Dedifferentiated amniotic fluid mesenchymal stem cell (primary cell): Measurements from ENCODE around the gene BRWD1.

Source experiments
- DNase-seq: peaks from one replicate; pipeline ENCODE4 v3.0.0-alpha.2; 2016; ENCODE audit errors: extremely low spot score

The BRWD1 gene

DNA sequence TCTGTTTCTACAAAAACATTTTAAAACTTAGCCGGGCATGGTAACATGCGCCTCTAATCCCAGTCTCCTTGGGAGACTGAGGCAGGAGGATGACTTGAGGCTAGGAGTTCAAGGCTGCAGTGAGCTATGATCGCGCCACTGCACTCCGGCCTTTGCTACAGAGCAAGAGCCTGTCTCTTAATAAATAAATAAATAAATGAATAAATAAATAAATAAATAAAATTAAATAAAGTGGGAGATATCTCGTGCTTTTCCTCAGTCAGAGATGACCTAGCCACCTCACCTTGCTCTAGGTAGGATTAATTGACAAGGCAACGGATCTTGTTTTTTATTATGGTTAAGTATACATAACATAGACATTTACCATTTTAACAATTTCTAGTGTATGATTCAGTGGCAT lies 14.3 kb upstream of the BRWD1 start:
- DNase-seq = no peak

GRCh38 chr21:39326607-39327307 lies 13.3 kb upstream of the BRWD1 start:
- DNase-seq = no peak

GRCh38 chr21:39325458-39325857 lies 12.0 kb upstream of the BRWD1 start:
- DNase-seq = no peak

DNA sequence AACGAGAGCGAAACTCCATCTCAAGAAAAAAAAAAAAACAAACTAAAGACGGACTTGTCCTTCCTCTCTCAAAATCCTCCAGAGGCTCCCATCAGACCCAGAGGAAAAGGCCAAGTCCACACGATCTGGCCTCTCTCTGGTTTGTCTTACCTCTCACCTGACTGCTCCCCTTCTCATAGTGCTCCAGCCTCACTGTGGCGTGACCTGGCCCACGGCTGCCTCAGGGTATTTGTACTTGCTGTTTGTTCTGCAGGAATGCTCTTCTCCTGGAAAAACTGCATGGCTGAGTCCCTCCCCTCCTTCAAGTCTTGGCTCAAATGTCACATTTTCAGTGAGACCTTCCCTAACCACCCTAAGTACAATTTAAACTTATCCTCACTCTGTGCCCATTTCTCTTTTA lies 8.0 kb upstream of the BRWD1 start:
- no peak for DNase-seq

DNA sequence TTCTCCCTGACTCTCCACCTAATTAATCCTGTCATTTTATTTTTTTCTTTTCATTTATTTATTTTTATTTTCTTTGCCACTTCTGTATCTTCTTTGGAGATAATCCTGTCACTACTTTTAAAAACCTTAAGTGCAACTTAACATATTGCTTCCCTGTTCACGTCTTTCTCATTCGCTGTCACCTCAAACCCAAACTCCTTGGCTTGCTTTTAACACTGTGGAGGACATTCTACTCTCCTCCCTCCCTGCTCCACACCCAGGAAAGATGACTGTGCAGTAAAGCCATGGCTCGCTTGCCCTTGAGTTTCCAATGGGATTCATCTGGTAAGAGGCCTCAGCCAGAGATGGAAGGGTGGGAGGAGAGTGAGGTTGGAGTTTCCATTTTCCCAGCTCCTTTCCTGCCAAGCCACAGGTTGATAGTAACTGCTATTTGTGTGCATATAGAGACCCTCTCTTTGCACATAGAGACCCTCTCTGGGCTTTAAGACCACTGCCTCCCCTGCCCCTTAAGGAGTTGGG lies 6.4 kb upstream of the BRWD1 start:
- DNase-seq = no peak

GRCh38 chr21:39319251-39319756 lies 5.9 kb upstream of the BRWD1 start:
- DNase-seq = no peak

DNA sequence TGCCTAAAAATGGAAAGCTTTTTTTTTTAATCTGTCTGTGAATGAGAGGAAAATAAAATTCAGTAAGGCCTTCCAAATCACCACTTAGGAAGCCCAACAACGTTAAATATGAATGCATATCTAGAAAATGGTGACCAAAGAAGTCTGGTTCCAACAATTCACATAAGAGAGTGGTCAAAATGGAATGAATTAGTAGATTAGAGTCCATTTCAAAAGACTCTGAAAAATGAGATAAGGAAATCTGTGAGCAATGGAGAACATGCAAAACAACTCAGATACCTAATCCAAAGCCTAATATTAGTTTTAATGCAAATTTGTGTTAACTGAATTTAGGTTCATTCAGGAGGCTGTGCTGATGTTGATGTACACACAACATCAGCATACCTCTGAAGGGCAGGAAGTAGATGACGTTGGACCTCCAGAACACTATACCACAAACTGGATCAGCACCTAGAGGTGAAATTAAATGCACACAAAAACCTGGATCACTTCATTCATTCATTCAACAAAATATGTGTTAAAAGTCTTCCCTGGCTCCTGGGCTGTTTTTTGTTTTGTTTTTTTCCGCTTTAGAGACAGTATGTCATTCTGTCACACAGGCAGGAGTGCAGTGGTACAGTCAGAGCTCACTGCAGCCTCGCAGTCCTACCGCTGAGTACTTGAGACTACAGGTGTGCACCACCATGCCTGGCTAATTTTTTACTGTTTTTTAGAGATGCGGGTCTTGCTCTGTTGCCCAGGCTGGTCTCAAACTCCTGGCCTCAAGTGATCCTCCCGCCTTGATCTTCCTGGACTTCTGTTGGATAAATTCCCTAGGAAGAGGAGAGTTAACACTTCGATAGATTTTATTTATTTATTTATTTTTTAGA lies 4.9 kb upstream of the BRWD1 start:
- DNase-seq = no peak

- no peak for DNase-seq
Measured at GRCh38 chr21:39317134-39318090, 4.0 kb upstream of the BRWD1 start.

- no peak for DNase-seq
Measured at GRCh38 chr21:39316729-39317128, 3.3 kb upstream of the BRWD1 start.

GRCh38 chr21:39315603-39316445 lies 2.4 kb upstream of the BRWD1 start:
- DNase-seq = no peak

DNA sequence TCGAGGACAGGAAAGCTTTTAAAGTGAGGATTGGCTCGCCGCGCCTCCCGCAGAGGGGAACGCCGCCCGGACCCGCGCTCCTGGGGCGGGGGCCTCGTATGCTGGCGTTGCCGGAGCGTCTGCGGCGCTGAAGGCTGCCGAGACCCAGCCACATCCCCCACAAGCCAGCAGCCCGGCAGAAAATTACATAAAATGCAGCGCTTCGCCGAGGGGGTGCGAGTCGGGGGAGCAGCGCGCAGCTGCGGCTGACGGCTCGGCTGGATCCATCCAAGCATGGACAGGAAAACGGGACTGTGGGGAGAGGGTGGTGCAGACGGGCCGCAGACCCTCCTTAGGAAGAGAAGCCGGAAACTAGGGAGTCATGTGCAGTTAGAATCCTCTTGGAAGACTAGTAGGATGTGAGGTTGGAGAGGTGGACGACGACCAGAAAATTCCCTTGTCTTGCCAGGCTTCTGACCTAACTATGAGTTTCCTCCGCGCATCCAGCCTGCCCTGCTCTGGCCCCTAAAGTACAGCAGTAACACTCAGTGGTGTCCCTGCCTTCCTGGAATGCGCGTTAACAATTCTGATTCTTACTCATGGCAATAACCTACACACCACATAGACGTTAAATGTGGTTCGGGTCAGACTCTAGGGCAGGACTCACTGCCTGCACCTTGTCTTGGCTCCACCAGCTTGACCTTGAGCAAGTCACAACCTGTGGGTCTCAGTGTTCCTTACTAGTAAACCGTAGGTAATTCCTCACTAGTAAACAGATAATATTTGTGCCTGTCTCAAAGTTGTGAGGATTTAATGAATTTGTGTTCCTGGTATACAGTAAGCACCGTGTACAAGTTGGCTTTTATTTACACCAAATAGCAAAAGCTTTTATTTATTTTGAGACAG lies 953 bp upstream of the BRWD1 start:
- peak; percentile 61 for DNase-seq

DNA sequence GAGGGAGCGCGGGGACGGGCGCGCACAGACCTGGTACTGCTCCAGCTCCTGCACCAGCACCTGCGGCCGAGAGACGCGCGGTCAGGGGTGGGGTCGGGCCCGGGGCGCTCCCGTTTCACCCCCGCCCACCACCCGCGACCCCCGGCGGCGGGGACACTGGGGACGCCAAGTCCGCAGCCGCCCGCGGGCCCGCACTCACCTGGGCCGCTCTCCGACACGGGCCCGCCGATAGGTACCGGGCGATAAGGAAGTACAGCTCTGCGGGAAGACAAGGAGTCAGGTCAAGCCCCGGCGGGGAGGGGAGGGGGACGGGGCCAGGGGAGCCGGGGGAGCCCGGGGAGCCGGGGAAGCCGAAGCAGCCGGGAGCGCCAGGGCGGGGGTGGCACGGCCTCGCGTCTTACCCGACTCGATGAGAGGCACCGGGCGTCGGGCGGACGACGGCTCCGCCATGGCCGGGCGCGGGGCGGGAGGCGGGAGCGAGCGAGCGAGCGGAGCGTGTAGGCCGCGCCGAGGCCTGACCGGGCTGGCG lies 326 bp downstream of the BRWD1 start:
- no peak for DNase-seq

DNA sequence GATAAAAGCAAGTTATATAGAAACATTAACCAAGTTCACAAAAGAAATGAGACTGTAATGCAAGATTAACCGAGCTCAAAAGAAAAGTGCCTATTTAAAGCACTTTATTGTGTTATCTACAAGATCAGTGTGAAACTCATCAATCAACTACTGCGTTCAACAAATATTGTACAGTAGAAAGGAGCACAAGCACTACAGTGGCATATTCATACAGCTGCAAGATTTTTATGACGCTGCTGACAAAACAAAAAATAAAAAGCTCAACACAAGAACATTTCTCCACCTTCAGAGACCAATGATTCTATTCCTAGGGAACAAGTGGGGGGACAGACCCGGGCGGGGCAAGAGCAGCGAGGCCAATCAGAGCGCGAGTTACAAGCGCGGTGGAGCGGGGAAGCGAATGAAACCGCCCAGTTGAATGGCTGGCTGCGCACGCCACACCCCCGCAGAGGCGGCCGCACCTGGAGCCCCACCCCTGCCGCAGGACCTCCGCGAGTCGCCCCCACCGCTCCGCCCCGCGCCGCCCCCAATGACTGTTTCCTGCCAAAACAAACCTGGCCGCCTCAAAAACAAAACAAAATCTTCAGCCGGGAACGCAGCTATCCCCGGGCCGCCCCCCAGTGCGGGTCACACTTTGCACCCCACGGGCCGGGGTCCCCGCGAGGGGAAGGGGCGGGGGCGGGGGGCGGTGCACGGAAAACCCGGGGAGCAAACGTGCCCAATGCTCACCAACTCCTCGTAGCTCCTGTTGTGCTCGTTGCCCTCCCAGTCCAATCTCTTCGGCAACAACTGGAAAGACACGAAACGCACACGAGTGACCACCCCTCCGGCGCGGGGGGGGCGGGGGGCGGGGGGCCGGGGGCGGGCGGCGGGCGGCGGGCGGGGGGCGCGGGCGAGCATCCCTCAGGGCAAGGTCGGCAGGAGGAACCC lies 1.1 kb downstream of the BRWD1 start:
- DNase-seq = peak; percentile 74

DNA sequence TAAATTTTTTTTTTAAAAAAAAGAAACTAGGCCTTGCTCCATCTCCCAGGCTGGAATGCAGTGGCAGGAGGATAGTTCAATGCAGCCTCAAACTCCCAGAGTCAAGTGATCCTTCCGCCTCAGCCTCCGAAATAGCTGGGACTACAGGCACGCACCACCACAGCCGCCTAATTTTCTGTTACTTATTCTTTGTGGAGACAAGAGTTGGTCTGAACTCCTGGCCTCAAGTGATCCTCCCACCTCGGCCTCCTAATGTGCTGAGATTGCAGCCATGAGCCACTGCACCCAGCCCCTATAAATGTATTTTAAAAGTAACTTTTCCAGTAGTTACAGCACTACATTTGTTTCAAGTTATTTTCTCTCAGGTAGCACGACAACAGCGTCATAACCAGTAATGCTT lies 2.3 kb downstream of the BRWD1 start:
- DNase-seq = no peak

- no peak for DNase-seq
Measured at GRCh38 chr21:39307466-39307865, 6.0 kb downstream of the BRWD1 start.

DNA sequence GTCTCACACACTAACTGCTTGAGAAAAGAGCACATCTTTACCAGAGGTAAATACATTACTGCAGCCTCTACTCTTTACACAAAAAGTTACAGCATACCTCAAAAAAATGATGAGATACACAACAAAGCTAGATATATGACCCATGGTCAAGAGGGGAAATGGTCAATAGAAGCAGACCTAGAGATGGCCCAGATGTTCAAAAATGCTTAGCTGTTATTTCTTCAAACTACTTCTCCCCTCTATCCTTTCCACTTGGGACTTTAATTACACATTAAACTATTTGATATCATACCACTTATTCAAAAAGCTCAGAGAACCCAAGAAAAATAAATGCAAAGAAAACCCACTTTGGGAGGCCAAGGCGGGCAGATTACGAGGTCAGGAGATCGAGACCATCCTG lies 12.8 kb downstream of the BRWD1 start:
- DNase-seq = no peak

DNA sequence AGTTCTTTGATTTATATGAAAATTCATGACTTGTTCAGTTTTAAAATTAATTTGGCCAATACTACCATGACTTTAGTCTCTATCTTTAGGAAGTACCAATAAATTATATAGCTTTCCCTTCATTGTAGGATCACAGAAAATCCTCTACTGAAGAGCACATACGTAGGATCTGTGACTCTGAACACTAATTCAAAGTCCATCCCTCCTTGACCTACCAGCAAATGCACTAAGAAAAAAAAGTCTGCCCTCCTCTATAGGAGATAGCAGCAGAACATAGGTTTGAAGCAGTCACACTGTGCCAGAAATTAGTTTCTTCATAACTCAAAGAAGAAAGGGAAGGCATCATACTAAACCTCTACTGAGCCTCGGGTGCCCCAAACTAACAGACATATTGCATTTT lies 16.5 kb downstream of the BRWD1 start:
- DNase-seq = no peak

DNA sequence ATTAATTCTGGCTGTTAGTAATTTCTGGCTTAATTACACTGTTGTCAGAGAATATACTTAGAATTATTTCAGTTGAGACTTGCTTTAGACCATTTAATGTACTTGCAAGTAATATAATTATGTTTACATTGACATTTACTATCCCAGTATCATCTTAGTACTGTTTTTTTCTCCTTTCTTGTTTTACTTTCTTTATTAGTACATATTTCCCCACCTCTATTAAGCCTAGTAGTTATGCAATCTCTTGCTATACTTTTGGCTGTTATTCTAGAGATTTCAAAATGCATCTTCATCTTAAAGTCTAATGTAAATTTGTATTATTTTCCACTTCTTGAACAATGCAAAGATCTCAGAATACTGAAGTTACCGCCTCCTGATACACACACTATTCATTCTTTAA lies 24.4 kb downstream of the BRWD1 start:
- DNase-seq = no peak
